ENCODE data around the gene FAM110C. TPM values are rescaled to one million over a fixed set of nuclear protein-coding genes. Genes with fewer than 3 reads are reported as not detected.
A peak's percentile ranks its signal among the peaks of the same experiment; 100 is the strongest.

FAM110C gene
- polyA plus RNA-seq, 1 donor from 2014 or later: 0.21 TPM

DNA sequence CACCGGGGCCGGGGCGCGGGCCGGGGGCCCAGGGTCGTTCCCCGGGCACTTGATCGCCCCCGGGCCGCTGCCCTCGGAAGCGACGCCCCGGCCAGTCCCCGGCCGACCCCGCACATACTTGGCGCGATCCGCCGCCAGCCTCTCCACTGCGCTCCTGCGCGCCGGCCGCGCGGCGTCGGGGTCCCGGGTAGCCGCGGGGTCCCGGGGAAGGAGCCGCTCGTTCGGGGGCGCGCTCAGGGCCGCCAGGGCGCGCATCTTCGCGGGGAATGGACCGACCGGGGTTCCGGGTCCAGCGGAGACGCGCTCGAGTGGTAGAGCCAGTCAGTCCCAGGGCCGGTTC is 204 bp downstream of the FAM110C start:
- peak overlapping the region; percentile 66 for H3K4me3 ChIP-seq (ENCODE audit: low read length)
- no peak for TF ChIP-seq POLR2AphosphoS5 (IDR thresholded peaks at IDR 0.05)
- TF ChIP-seq, protein P1, sequence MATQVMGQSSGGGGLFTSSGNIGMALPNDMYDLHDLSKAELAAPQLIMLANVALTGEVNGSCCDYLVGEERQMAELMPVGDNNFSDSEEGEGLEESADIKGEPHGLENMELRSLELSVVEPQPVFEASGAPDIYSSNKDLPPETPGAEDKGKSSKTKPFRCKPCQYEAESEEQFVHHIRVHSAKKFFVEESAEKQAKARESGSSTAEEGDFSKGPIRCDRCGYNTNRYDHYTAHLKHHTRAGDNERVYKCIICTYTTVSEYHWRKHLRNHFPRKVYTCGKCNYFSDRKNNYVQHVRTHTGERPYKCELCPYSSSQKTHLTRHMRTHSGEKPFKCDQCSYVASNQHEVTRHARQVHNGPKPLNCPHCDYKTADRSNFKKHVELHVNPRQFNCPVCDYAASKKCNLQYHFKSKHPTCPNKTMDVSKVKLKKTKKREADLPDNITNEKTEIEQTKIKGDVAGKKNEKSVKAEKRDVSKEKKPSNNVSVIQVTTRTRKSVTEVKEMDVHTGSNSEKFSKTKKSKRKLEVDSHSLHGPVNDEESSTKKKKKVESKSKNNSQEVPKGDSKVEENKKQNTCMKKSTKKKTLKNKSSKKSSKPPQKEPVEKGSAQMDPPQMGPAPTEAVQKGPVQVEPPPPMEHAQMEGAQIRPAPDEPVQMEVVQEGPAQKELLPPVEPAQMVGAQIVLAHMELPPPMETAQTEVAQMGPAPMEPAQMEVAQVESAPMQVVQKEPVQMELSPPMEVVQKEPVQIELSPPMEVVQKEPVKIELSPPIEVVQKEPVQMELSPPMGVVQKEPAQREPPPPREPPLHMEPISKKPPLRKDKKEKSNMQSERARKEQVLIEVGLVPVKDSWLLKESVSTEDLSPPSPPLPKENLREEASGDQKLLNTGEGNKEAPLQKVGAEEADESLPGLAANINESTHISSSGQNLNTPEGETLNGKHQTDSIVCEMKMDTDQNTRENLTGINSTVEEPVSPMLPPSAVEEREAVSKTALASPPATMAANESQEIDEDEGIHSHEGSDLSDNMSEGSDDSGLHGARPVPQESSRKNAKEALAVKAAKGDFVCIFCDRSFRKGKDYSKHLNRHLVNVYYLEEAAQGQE (IDR thresholded peaks at IDR 0.05; ENCODE audit: borderline replicate concordance): no peak
- TF ChIP-seq, protein P2, sequence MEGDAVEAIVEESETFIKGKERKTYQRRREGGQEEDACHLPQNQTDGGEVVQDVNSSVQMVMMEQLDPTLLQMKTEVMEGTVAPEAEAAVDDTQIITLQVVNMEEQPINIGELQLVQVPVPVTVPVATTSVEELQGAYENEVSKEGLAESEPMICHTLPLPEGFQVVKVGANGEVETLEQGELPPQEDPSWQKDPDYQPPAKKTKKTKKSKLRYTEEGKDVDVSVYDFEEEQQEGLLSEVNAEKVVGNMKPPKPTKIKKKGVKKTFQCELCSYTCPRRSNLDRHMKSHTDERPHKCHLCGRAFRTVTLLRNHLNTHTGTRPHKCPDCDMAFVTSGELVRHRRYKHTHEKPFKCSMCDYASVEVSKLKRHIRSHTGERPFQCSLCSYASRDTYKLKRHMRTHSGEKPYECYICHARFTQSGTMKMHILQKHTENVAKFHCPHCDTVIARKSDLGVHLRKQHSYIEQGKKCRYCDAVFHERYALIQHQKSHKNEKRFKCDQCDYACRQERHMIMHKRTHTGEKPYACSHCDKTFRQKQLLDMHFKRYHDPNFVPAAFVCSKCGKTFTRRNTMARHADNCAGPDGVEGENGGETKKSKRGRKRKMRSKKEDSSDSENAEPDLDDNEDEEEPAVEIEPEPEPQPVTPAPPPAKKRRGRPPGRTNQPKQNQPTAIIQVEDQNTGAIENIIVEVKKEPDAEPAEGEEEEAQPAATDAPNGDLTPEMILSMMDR (IDR thresholded peaks at IDR 0.05; ENCODE audit: poor library complexity, severe bottlenecking): peak; percentile 7
- TF ChIP-seq EP300 (conservative IDR thresholded peaks at IDR 0.05; ENCODE audit: poor library complexity, severe bottlenecking): no peak
- no peak overlapping the region for H3K4me2 ChIP-seq (ENCODE audit: low read length)
- no peak overlapping the region for H3K9ac ChIP-seq (ENCODE audit: low read length)
- H3F3A ChIP-seq (ENCODE audit: insufficient read depth, low read length, poor library complexity, severe bottlenecking): no peaks in the 10 kb centered on the region
- no peaks in the 10 kb centered on the region for H3K36me3 ChIP-seq (ENCODE audit: insufficient read depth, low read length)
- H3K9me3 ChIP-seq (ENCODE audit: low read length): no peaks in the 10 kb centered on the region
- no peaks in the 10 kb centered on the region for H3K79me2 ChIP-seq (replicated peaks; ENCODE audit: insufficient read depth, low read length)
- H3K9me2 ChIP-seq (ENCODE audit: insufficient read depth, low read length): no peaks in the 10 kb centered on the region
- no peaks in the 10 kb centered on the region for H4K20me1 ChIP-seq (ENCODE audit: insufficient read depth)
- H3K27me3 ChIP-seq (ENCODE audit: insufficient read depth, low read depth, low read length): peaks cover 66% of the 10 kb centered on the region
- H3K27ac ChIP-seq (ENCODE audit: low read length): no peak overlapping the region
- no peak overlapping the region for H2AFZ ChIP-seq (ENCODE audit: low read depth, low read length)

DNA sequence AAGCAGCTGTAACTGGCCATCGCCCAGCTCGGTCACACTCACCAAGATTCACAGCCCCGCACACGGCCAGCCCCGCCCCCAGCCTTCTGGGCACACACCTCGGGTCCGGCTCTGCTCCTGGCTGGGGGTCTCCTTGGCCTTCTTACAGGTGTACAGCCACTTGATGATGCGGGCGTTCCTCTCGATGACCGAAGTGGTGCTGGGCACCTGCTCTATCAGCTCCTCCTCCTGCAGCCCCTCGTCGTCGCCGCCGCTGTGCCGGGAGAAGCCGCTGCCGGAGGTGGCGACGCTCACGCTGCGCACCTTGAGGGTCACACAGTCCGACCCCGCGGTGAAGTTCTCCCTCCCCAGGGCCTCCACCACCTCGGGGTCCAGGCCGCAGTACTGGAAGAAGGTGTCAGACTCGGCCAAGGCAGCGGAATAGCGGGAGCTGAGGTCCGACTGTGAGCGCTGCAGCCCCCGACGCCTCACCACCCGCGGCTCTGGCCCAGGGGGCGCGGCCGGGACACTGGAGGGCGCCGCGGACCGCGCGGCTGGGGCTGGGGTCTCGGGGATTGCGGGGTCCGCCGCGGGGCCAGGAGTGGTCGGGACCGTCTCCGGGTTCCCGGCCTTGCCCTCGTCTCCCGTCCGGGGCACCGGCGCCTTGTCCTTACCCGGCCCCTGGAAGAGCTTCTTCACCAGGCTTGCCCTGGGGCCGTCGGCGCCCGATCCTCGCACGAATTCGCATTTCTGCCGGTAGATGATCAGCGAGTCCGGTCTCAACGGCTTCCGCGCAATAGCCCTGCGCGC is 769 bp downstream of the FAM110C start:
- H2AFZ ChIP-seq (ENCODE audit: low read depth, low read length): no peak overlapping the region
- no peaks in the 10 kb centered on the region for H3F3A ChIP-seq (ENCODE audit: insufficient read depth, low read length, poor library complexity, severe bottlenecking)
- TF ChIP-seq EP300 (conservative IDR thresholded peaks at IDR 0.05; ENCODE audit: poor library complexity, severe bottlenecking) (no peak), RAD21 (conservative IDR thresholded peaks at IDR 0.05) (no peak), EZH2 (IDR thresholded peaks at IDR 0.05; ENCODE audit: borderline replicate concordance, insufficient read depth, low read length, poor library complexity, severe bottlenecking) (peak; percentile 48)
- TF ChIP-seq, protein P2 (IDR thresholded peaks at IDR 0.05; ENCODE audit: poor library complexity, severe bottlenecking): no peak
- H3K9me2 ChIP-seq (ENCODE audit: insufficient read depth, low read length): no peaks in the 10 kb centered on the region
- H3K27me3 ChIP-seq (ENCODE audit: insufficient read depth, low read depth, low read length): peaks cover 66% of the 10 kb centered on the region
- H3K9me3 ChIP-seq (ENCODE audit: low read length): no peaks in the 10 kb centered on the region
- no peaks in the 10 kb centered on the region for H3K36me3 ChIP-seq (ENCODE audit: insufficient read depth, low read length)
- peak overlapping the region; percentile 66 for H3K4me3 ChIP-seq (ENCODE audit: low read length)
- no peak overlapping the region for H3K4me2 ChIP-seq (ENCODE audit: low read length)
- H4K20me1 ChIP-seq (ENCODE audit: insufficient read depth): no peaks in the 10 kb centered on the region
- no peak overlapping the region for H3K27ac ChIP-seq (ENCODE audit: low read length)
- H3K9ac ChIP-seq (ENCODE audit: low read length): no peak overlapping the region
- H3K79me2 ChIP-seq (replicated peaks; ENCODE audit: insufficient read depth, low read length): no peaks in the 10 kb centered on the region

Measured in neural cell (in vitro differentiated cells).